A549 treated with Mapracorat at 1 μM for 4 hours (cell line): ENCODE data around the gene SLC49A4. TPM values are rescaled to one million over a fixed set of nuclear protein-coding genes. Genes with fewer than 3 reads are reported as not detected.

ENCODE experiments used
- total RNA-seq: library from RNA; stranded (reverse); fragments of 200-300 nt; extraction: Qiagen RNA extraction; gene quantifications from 5 replicates; pipeline ENCODE4 v1.2.3, GENCODE V29; 2022

SLC49A4 gene
- 12.6 to 15.4 TPM (median 13.5 TPM) in 5 replicates for total RNA-seq

GRCh38 chr3:122794779-122795673 is at the start of gene SLC49A4:
Gene SLC49A4, plus strand, starts transcription at chr3:122795069. Its CDS starts 124 bp downstream, at chr3:122795193.

GRCh38 chr3:122793568-122794416 is 1.1 kb upstream of the SLC49A4 start, which contains the start of gene HSPBAP1:
Gene HSPBAP1, minus strand, starts transcription at chr3:122793831. Its CDS starts 151 bp downstream, at chr3:122793680.

Other genes starting within 250 kb of the SLC49A4 start
- 5.1 to 6.1 TPM (median 5.5 TPM) in 5 replicates for gene PARP9, start 230.8 kb upstream of the SLC49A4 start, total RNA-seq
- gene DTX3L, start 230.7 kb upstream of the SLC49A4 start, total RNA-seq, result 7.2 to 9.0 TPM (median 8.1 TPM) in 5 replicates
- not detected in 5 replicates for gene PARP15, start 217.4 kb upstream of the SLC49A4 start, total RNA-seq
- 7.6 to 9.2 TPM (median 8.3 TPM) in 5 replicates for gene PARP14, start 114.2 kb upstream of the SLC49A4 start, total RNA-seq
- 5.0 to 6.0 TPM (median 5.7 TPM) in 5 replicates for gene HSPBAP1, start 1.2 kb upstream of the SLC49A4 start, total RNA-seq
- 0.15 to 0.66 TPM (median 0.33 TPM) in 5 replicates for gene SEMA5B, start 232.7 kb downstream of the SLC49A4 start, total RNA-seq